Cerebellar nuclear complex (tissue), 1 donor: Measurements from ENCODE around the gene AK5.

ENCODE experiments used
- DNase-seq, 2 experiments: peaks; one replicate each; lab custom pipeline; 2025; lab: John Stamatoyannopoulos, UW

Gene AK5

DNA sequence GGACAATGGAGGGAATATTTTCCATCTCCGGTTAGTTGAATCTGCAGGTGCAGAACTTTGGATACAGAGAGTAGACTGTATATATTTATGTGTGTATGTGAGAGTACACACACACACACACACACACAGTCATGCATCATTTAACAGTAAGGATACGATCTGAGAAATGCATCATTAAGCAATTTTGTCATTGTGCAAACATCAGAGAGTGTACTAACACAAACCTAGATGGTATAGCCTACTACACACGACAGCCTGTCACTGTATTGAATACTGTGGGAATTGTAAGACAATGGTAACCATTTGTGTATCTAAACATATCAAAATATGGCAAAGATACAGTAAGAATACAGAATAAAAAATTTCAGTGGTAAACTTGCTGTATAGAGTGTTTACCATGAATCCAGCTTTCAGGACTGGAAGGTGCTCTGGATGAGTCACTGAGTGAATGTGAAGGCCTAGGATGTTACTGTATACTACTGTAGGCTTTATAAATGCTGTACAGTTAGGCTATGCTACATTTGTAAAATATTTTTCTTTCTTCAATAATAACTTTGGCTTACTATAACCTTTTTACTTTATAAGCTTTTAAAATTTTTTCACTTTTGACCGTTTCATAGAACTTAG lies 262.1 kb downstream of the AK5 start:
- no peak for DNase-seq

DNA sequence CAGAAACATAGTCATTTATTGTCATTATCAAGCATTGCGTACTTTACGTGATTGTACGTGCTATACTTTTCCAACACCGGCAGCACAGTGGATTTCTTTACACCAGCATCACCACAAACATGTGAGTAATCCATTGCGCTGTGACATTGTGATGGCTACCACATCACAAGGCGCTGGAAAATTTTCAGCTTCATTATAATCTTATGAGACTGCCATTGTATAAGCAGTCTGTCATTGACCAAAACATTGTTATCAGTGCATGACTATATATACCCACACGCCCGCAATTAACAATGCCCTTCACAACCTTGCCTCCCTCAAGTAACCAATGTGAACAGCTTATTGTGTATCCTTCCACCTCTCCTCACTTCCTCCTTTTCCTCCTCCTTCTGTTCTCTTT lies 263.0 kb downstream of the AK5 start:
- no peak for DNase-seq

DNA sequence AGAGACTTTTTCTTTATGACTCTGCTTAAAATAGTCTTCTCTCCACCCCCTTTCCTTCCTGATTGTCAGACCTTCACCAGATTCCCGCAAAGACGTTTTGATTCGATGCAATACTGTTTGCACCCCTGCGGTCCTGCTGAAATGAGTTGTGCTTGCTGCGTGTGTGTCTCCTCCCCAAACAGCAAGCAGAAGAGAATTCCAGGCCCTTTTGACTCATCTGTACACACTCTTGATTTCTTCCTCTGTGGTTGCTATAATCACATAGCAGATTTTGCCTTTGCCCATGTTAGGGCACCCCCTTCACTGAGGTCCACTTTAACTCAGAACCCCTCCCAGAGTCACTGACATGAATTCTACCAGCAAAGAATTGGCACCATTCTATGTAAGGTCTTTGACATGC lies 264.2 kb downstream of the AK5 start:
- DNase-seq: no peak

DNA sequence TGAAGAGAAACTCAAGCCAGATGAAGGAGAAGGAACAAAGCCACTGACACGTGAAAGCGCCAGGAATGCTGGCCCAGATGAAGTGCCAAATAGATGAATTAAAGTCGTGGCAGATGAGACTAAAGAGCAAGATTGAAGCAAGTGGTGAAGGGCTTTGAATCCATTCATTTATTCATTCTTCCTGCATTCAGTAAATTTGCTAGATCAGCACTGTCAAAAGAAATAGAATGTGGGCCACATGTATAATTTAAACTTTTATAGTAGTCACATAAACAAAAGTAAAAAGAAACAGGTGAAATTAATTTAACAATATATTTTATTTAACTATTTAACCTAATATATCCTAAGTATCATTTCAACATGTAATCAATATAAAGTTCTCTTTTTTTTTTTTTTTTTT lies 265.1 kb downstream of the AK5 start:
- DNase-seq: no peak

DNA sequence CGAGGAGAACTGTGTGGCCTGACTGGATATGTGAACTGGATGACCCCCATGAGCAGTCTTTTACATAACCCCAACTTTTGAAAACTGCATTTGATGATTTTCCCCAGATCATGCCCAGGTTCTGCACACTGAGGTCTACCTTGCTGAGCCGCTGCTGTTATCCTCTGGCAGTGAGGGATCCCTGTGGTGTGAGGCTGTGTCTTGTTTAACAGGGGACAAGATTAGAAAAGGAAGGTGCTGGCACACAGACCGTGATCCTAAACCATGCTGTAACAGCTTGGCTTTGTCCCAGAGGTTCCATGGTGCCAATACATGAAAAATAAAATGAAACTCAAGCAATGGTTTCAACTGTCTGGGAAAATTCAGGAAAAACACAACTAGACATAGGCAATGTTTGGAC lies 266.5 kb downstream of the AK5 start:
- DNase-seq: no peak

DNA sequence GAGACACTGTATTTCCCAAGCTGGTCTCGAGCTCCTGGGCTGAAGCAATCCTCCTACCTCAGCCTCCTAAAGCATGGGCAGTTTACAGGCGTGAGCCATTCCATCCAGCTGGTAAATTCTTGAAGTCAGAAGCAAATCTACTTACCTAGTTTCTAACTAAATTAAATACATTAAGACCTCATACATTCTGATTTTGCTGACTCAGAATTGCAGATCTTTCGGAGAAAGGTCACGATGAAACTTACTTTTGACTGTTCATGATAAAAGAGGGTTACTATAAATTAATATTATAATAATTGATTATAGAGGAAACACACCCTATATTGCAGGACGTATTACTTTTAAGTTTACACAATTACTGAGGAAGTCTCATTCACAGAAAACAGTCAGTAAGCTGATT lies 268.3 kb downstream of the AK5 start:
- DNase-seq: no peak

DNA sequence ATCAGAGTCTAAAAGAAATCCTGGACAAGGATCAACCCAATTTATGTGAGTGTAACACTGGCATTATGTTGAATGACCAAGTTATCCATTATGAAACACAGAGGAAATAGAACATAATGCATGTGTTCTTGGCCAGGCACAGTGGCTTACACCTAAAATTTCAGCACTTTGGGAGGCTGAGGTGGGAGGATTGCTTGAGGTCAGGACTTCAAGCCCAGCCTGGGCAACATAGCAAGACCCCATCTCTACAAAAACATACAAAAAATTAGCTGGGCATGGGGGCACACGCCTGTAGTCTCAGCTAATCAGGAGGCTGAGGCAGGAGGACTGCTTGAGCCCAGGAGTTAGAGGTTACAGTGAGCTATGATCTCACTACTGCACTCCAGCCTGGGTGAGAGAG lies 270.8 kb downstream of the AK5 start:
- no peak for DNase-seq

DNA sequence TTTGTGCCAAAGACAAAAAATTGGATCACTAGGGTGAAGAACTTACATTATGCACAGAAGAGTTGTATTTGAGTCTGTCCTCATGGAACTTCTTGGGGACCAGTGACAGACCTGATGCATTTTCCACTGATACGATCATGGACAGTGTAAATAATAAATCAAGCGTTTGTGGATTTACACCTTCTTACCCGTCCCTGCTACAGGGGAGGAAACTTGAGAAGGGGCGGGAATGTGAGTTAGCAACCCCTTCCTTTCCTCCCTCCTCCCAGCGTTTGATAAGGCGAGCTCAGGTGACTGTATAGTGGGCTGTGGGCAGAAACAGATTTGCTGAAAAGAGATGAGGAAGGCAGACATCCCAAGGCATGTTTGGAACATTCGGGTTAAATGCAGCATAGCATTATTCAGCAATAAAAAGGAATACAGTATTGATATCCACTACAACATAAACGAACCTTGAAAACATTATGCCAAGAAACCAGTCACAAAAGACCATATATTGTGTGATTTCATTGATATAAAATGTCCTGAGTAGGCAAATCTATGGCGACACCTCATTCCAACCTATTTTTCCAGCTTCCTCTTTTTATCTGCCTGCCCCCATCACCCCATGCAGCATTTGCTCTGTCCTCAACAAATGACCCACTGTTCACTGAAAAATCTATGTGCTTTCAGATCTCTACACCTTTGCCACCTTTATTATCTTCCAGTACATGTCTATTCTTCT lies 271.9 kb downstream of the AK5 start:
- DNase-seq: no peak

DNA sequence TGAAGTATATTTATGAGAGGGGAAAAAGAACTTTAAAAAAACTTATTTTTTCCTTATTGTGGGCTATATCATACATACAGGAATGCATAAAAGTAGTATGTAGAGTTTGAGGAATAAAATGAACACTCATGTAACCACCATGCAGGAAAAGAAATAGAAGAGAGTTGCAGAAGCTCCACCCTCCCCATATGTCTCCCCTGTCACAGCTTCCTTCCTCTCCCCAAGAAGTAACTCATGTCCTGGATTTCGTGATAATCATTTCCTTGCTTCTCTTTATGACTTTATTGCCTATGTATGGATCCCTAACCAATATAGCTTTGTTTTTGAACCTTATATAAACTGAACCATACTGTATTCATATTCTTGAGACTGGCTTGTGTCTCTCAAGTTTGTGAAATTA lies 274.2 kb downstream of the AK5 start:
- DNase-seq: no peak

DNA sequence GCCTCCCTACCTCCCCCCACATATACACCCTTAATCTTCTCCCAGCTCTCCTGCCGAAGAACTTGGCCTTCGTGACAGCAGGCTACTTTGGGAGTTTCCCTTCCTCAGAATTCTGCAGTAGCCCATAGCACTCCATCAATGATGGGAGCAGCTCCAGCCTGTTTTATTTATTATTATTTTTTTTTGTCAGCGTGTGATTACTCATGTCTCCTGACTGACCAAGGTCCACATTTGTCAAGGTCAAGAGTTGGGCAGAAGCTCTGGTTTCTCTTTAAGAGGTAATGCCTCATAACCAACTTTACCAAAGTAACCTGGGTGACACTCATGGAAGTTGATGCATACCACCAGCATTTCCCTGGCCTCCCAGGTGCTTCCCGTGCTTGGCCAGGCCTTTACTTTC lies 275.2 kb downstream of the AK5 start:
- no peak for DNase-seq

DNA sequence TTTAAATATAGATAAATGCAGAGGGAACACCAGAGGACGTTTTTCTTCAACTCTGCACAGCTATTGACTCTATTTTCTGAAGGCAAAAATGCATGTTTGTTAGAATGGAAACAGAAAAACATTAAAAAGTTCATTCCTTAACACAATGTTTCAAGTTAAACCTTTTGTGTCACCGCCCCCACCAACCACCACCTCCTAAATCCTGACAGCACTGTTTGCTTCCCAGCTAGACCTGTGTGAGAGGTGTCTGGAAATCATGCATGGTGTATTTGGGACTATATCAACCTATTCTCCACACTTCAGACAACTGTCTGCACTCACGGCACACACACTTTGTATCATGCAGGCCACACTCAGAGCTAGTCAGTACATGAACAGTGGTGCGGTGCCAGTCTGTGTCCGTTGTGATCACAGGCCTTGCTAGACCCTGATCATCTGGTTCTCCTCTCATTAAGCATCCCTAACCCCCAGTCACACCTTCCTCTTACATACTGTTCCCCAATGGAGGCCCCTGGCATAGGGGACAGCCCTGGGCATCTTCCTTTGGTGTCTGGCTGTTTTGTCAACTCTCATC lies 276.9 kb downstream of the AK5 start:
- DNase-seq: no peak

DNA sequence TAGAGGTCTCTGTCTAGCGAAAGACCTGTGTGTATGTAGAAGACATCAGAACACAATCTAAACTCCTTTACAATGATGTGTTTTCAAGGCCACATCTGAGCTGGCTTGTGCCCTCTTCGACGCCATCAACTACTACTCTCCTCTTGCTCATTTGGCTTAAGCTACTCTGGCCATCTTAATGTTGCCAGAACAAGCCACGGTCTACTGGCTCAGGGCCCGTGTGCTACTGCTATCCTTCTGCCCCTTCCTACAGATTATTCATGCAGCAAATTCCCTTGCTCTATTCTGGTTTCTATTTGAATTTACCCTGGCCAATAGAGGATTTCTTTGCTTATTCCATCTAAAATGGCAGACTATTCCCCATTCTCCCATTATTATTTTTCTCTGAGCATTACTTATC lies 278.9 kb downstream of the AK5 start:
- DNase-seq: no peak

DNA sequence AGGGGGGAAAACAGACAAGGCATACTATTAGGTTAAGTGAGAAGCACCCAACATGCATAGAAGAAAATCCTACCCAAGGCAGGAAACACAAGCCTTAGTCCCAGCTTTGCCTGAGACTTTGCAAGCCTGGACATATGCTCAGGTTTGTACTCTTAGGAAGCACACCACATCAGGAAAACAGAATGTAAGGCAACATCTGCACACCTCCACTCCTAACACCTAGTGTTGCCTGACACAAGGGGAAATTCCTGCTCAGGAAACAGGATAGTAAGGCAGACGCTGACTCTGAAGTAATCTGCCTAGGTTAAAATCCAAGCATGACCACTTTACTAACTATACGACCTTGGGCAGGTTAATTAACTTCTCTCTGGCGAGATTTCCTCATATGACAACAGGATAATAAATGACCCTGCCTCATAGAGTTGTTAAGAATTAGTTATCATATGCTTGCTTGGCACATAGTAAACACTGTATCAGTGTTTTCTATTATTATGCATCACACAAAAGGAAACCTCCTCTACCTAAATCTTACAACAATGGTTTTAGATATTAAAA lies 280.9 kb downstream of the AK5 start:
- DNase-seq: no peak

DNA sequence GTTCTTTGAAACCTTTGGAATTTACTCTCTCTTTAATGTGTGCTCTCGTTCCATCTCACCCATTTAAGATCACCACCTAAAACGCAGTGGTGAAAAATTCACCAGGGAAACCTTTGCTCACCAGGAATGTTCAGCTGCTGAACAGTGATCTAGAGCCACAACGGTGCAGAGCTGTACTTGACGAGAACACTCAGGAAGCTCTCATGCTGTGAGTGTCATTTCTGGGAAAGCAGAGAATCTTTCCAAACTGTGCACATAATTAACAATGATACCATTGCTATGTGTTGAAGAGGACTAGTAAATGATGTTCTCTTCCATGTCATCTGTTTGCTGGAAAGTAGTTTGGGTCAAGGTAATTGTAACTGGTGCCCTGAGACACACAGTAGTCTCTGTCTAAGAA lies 283.5 kb downstream of the AK5 start:
- DNase-seq: no peak

DNA sequence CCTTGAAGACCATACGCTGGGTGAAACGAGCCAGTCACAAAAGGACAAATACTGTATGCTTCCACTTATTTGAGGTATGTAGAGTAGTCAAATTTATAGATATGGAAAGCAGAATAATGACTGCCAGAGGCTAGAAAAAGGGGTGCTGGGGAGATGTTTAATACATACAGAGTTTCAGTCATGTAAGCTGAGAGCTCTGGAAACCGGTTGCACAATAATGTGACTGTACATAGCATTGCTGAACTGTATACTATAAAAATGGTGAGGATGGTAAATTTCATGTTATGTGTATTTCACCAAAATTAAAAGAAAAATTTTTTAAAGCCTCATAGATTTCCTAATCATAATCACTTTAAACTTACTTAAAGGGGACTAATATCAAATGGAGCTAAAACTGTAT lies 289.8 kb downstream of the AK5 start:
- no peak for DNase-seq

DNA sequence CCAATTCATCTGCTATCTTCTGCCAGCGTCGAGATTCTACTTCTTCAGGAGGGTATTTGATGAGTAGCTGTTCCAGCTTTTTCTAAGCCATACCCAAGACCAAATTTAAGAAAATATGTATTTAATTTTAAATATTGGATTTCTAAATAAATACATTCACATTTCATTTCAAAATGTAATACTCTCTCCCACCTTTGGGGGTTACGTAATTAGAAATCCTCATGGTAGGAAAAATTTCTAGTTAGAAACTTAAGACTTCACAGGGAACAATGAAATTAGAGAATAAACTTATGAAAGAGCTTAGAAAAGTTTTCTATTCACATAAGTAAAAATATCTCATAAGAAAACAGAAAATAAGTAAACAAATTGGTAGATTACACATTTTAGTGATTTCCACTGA lies 297.7 kb downstream of the AK5 start:
- DNase-seq: no peak

DNA sequence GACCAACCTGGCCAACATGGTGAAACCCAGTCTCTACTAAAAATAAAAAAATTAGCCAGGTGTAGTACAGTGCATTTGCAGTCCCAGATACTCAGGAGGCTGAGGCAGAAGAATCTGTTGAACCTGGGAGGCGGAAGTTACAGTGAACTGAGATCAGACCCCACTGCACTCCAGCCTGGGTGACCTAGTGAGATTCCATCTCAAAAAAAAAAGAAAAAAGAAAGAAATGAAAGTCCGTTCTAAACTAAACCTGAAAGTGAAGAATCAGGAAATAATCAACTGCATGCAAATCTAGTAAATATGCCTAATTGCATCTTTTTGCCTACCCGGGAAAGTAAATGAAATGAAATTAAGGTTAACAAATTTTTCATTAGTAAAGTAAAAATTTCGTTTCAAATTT lies 301.1 kb downstream of the AK5 start:
- no peak for DNase-seq

DNA sequence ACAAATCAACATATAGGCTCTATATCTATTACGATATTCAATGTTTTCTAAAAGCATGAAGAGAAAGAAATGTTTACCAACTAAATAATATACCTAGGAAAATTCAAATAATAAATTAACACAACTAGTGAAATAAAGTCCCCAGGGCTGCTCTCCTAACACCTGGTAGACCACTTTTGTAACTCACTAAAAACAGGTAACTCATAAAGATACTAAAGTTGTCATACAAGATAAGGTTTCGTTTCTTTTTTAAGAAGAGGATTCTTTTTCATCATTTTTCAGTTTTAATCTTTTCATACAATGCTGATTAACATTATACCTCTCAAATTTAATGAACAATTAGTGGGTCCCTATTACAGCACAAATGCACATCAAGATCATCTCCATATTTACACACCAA lies 301.7 kb downstream of the AK5 start:
- no peak for DNase-seq

DNA sequence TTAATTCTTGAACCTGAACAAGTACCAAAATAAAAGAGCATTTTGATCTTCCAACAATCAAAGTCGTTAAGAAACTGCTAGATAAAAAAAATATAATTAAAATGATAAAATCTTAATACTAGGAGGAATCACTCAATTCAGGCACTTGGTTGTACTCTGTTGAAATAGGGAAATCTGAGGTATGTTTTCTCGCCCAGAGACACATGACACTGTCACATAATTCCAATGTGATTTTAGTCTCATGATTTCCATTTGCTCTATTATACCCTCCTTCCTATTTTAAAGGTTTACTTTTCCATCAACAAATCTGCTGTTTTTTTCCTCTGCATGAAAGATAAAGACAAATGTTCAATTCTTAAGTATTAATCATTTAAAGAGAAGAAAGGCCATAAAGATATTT lies 303.1 kb downstream of the AK5 start:
- DNase-seq: no peak

DNA sequence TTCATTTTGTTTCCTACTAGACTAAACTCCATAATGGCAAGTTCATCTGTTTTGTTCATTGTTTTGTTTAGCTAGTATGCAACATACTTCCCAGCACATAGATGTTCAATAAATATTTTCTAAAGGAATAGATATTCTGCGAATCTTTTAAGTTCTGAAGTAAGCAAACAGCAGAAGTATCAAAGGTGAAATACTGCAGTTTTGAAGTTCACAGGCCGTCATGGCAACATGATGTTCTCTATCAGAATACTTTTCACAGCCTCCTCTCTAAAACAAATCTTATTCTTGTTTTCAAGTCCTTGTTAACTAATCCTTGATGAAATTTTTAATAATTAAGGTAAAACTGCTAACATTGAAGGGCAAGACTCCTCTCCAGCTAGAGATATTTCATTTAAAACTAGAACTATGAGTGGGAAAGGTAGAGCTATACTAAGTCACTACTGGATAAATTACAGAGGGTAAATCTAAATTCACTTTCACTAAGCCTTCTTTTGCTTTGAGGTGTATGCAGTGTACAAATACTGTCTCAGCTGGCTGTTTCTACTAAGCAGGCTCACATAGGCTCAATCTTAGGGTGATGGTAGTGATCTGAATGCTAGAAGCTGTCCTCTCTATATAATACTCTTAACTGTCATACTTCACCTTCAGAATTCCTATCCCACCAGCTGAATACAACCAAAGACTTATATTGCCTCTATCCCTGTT lies 303.9 kb downstream of the AK5 start:
- DNase-seq: no peak

DNA sequence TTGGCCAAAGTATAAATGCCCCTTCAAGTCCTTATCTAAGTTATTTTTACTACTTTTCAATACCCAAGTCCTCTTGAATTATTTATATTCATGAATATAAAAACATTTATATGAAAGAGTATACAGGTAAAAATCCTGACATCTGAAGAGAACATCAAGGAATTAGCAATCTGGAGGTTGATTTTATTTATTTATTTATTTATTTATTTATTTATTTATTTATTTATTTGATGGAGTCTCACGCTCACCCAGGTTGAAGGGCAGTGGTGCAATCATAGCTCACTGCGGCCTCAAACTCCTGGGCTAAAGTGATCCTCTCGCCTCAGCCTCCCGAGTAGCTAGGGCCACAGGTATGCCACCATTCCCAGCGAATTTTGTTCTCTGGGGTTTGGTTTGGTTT lies 307.4 kb downstream of the AK5 start:
- DNase-seq: no peak

DNA sequence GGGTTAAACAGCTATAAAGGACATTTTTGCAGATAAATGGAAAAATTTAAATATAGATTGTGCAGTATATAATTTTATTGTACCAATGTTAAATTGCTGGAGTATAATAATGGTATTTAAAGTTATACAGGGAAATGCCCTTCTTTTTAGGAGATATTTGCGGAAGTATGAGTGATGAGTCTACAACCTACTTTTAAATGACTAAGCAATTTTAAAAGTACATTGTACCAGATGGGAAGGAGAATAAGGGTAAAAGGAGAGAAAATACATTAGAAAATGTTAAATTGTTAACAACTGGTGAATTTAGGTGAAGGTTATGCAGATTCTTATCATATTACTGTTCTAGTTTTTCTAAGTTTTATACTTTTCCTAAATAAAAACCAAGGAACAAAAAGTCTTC lies 308.8 kb downstream of the AK5 start:
- DNase-seq: no peak

DNA sequence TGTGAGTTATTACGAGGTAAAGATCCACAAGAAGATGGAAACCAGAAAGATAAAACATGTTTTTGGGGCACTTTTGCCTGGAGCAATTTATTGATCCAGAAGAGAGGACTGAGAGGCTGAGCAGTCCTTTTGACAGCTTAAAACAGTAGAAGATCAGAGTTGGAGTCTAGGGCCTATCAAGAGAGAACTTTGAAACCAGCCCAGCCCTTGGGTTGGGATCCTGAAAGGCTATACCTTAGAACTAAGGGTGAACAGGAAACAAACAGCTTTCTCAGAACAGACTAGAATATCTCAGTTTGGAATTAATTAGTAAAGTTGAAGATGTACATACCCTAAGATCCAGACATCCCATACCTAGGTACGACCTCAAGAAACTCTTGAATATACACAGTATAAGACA lies 311.1 kb downstream of the AK5 start:
- no peak for DNase-seq
